Measurements from ENCODE around the gene JPT2.

- TF ChIP-seq, protein P1, sequence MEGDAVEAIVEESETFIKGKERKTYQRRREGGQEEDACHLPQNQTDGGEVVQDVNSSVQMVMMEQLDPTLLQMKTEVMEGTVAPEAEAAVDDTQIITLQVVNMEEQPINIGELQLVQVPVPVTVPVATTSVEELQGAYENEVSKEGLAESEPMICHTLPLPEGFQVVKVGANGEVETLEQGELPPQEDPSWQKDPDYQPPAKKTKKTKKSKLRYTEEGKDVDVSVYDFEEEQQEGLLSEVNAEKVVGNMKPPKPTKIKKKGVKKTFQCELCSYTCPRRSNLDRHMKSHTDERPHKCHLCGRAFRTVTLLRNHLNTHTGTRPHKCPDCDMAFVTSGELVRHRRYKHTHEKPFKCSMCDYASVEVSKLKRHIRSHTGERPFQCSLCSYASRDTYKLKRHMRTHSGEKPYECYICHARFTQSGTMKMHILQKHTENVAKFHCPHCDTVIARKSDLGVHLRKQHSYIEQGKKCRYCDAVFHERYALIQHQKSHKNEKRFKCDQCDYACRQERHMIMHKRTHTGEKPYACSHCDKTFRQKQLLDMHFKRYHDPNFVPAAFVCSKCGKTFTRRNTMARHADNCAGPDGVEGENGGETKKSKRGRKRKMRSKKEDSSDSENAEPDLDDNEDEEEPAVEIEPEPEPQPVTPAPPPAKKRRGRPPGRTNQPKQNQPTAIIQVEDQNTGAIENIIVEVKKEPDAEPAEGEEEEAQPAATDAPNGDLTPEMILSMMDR (IDR thresholded peaks at IDR 0.05): no peak
- no peak for TF ChIP-seq POLR2AphosphoS5 (IDR thresholded peaks at IDR 0.05)
- no peak for TF ChIP-seq EP300 (IDR thresholded peaks at IDR 0.05; ENCODE audit: low read depth)
Observed at GRCh38 chr16:1674306-1674705, 3.8 kb upstream of the JPT2 start.
